Measurements from ENCODE around the gene CD109. TPM values are rescaled to one million over a fixed set of nuclear protein-coding genes. Genes with fewer than 3 reads are reported as not detected.
A peak's percentile ranks its signal among the peaks of the same experiment; 100 is the strongest.
"Not testable (repeated sequence)": the region's sequence is repeated elsewhere in the genome, so short reads cannot be mapped to it uniquely, and the experiment has no call there.

CD109 gene
- total RNA-seq, 2 donors from 2014 or later = 6.0 to 8.1 TPM

DNA sequence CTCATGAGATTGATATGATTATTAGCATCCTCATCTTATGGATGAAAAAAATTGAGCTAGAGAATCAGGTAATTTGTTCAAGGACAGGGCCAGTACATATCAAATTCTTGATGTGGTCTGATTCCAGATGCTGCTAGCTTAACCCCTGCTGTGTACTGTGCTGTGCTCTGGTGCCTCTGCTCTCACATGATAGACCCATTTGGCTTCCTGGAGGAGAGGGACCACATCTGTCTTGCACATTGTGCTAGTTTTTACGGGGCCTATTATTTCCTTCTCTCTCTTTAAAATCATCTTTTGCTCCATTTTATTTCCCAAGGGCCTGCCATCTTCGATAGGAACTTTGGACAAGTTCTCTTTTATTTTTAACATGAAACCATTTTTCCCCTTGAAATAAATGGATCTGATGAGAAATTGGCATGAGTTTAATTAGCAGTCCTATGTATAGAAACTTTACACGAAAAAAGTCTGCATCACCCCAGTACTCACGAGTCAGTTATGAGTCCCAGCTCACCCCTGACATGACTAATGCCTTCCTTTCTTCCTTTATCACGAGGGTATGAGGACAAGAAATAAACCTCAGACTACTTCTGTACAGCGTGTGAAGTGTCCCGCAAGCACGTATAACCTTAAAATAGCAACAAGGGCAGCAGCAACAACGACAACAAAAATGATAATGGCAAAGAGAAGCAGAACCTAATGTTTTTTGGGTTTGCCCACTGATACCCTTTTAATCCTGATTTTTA lies 26.5 kb downstream of the CD109 start:
- intact Hi-C loops (cut with DNase I) = no loop called here
- H3K36me3 ChIP-seq = no peaks in the 10 kb centered on the region
- TF ChIP-seq POLR2A (IDR thresholded peaks at IDR 0.05) (no peak), POLR2AphosphoS5 (IDR thresholded peaks at IDR 0.05) (peak; percentile 5)
- TF ChIP-seq, protein P1, sequence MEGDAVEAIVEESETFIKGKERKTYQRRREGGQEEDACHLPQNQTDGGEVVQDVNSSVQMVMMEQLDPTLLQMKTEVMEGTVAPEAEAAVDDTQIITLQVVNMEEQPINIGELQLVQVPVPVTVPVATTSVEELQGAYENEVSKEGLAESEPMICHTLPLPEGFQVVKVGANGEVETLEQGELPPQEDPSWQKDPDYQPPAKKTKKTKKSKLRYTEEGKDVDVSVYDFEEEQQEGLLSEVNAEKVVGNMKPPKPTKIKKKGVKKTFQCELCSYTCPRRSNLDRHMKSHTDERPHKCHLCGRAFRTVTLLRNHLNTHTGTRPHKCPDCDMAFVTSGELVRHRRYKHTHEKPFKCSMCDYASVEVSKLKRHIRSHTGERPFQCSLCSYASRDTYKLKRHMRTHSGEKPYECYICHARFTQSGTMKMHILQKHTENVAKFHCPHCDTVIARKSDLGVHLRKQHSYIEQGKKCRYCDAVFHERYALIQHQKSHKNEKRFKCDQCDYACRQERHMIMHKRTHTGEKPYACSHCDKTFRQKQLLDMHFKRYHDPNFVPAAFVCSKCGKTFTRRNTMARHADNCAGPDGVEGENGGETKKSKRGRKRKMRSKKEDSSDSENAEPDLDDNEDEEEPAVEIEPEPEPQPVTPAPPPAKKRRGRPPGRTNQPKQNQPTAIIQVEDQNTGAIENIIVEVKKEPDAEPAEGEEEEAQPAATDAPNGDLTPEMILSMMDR (IDR thresholded peaks at IDR 0.05) = no peak
- 76% methylated on average over 9 of the region's 9 CpGs for WGBS
- no peak for DNase-seq (ENCODE audit: low spot score)
- H3K4me3 ChIP-seq = no peak overlapping the region
- H3K9me3 ChIP-seq = no peaks in the 10 kb centered on the region
- no peak overlapping the region for H3K27ac ChIP-seq
- H3K27me3 ChIP-seq (replicated peaks; ENCODE audit: insufficient read depth) = no peaks in the 10 kb centered on the region
- no peaks in the 10 kb centered on the region for H3K4me1 ChIP-seq (replicated peaks)

DNA sequence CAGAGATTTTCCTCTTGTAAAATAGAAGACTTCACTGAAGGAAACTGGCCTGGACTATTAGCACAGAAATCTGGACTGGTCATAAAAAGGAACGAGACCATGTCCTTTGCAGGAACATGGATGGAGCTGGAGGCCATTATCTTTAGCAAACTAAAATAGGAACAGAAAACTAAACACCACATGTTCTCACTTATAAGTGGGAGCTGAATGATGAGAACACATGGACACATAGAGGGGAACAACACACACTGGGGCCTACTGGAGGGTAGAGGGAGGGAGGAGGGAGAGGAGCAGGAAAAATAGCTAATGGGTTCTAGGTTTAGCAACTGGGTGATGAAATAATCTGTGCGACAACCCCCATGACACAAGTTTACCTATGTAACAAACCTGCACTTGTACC lies 27.5 kb downstream of the CD109 start:
- H3K36me3 ChIP-seq; DNase-seq (ENCODE audit: low spot score); H3K4me3 ChIP-seq; H3K27me3 ChIP-seq (replicated peaks; ENCODE audit: insufficient read depth); H3K4me1 ChIP-seq (replicated peaks); H3K27ac ChIP-seq; H3K9me3 ChIP-seq; intact Hi-C loops (cut with DNase I): not testable (repeated sequence)
- WGBS = 64% methylated on average over 2 of the region's 2 CpGs

DNA sequence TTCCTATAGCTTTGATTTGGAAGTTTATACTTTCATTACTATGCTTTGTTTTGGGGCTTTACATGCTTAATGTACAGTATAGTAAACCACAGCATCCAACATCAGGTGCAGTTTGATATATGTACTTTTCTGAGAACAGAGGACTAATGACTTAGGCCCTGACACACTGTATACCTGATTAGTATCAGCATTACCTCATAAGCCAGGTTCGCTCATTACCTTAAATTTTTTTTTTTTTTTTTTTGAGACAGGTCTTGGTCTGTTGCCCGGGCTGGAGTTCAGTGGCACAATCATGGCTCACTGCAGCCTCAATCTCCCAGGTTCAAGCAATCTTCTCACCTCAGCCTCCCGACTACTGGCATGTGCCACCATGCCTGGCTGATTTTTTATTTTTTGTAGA lies 28.4 kb downstream of the CD109 start:
- no peaks in the 10 kb centered on the region for H3K27me3 ChIP-seq (replicated peaks; ENCODE audit: insufficient read depth)
- no peak for DNase-seq (ENCODE audit: low spot score)
- no peaks in the 10 kb centered on the region for H3K9me3 ChIP-seq
- no peaks in the 10 kb centered on the region for H3K36me3 ChIP-seq
- WGBS = 53% methylated on average over 3 of the region's 3 CpGs
- no peak overlapping the region for H3K27ac ChIP-seq
- TF ChIP-seq POLR2A (IDR thresholded peaks at IDR 0.05) = no peak
- no peaks in the 10 kb centered on the region for H3K4me1 ChIP-seq (replicated peaks)
- no peak overlapping the region for H3K4me3 ChIP-seq
- intact Hi-C loops (cut with DNase I) = no loop called here

DNA sequence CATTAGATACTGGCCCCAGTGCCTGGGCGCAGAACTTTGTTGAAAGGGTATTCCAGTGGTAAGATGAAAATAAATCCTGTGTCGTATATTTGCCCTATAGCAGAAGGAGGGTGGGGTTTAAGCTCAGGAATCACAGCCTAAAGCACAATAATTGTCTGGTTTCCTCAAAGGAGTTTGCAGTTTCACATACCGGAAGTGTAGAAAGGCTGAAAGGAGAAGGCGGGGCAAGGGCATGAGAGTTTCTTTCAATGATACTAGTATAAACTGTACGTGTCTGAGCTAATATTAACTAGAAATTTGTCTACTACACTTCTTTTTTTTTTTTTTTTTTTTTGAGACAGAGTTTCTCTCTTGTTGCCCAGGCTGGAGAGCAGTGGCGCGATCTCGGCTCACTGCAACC lies 29.2 kb downstream of the CD109 start:
- DNase-seq (ENCODE audit: low spot score); H3K4me3 ChIP-seq; H3K4me1 ChIP-seq (replicated peaks); intact Hi-C loops (cut with DNase I); H3K27ac ChIP-seq; H3K9me3 ChIP-seq; H3K36me3 ChIP-seq; H3K27me3 ChIP-seq (replicated peaks; ENCODE audit: insufficient read depth): not testable (repeated sequence)
- WGBS = 68% methylated on average over 8 of the region's 8 CpGs

DNA sequence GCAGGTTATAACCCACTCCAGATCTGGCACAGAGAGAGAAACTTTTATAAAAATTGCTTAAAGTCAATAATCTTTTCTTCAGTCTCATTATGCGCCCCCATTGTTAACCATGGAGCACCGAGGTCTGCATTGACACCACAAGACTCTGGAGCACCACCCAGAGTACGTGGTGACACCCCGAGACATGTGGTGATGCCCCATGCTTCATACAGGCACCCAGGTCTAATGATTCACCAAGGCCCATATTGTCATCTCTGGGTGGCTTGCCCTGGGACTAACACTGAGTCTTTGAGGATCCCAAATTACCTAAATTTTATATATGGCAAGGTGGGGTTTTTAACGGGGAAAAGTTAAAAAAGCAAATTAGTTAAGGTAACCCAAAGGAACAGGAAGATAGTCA lies 31.1 kb downstream of the CD109 start:
- intact Hi-C loops (cut with DNase I) = no loop called here

DNA sequence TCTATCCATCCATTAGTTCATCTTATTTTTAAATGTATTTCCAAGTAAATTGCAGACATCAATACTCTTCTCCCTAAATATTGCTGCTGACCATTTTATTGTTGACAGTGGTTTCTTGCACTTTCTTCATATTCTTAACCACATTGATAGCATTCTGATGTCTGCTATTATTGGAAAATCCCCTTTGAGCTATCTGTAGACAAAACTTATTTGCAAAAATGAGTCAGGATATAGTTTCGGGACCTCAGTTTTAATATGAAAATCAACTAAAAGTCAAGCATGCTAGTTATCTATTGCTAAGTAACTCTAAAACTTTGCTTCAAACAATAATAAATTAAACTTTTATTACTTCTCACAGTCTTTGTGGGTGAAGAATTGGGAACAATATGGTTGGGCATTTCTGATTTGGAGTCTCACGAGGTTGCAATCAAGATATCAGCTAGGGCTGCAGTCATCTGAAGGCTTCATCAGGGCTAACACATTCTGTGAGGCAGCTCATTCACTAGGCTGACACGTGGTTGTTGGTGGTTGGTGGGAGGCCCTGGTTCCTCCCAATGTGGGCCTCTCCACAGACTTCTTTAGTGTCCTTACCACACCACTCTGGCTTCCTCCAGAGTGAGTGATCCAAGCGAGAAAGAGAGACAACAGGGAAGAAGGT lies 32.7 kb downstream of the CD109 start:
- H3K36me3 ChIP-seq = no peaks in the 10 kb centered on the region
- no peak overlapping the region for H3K4me3 ChIP-seq
- 82% methylated on average over 4 of the region's 4 CpGs for WGBS
- H3K27me3 ChIP-seq (replicated peaks; ENCODE audit: insufficient read depth) = no peaks in the 10 kb centered on the region
- DNase-seq (ENCODE audit: low spot score) = no peak
- TF ChIP-seq, protein P1 (IDR thresholded peaks at IDR 0.05) = no peak
- TF ChIP-seq POLR2AphosphoS5 (IDR thresholded peaks at IDR 0.05) = no peak
- no peak overlapping the region for H3K27ac ChIP-seq
- no peaks in the 10 kb centered on the region for H3K4me1 ChIP-seq (replicated peaks)
- intact Hi-C loops (cut with DNase I) = no loop called here
- no peaks in the 10 kb centered on the region for H3K9me3 ChIP-seq

More for the DNA sequence above, 31.1 kb downstream of the CD109 start:
- H3K4me1 ChIP-seq (replicated peaks) = no peaks in the 10 kb centered on the region
- H3K4me3 ChIP-seq = no peak overlapping the region
- H3K9me3 ChIP-seq = no peaks in the 10 kb centered on the region
- DNase-seq (ENCODE audit: low spot score) = no peak
- no peak overlapping the region for H3K27ac ChIP-seq
- no peaks in the 10 kb centered on the region for H3K27me3 ChIP-seq (replicated peaks; ENCODE audit: insufficient read depth)
- H3K36me3 ChIP-seq = no peaks in the 10 kb centered on the region
- WGBS = 92% methylated on average over 5 of the region's 5 CpGs
- TF ChIP-seq, protein P1 (IDR thresholded peaks at IDR 0.05) = no peak
- no peak for TF ChIP-seq POLR2AphosphoS5 (IDR thresholded peaks at IDR 0.05)
- TF ChIP-seq POLR2A (IDR thresholded peaks at IDR 0.05) = no peak
